ENCODE measurements around the gene DCDC1. TPM values are rescaled to one million over a fixed set of nuclear protein-coding genes. Genes with fewer than 3 reads are reported as not detected.
A peak's percentile ranks its signal among the peaks of the same experiment; 100 is the strongest.

The DCDC1 gene
- total and polyA plus RNA-seq, 4 experiments from 2014 or later, result 0.14 to 0.29 (median 0.17) TPM; not detected in 1

- Histone ChIP-seq H3K27me3 (ENCODE audit: insufficient read depth, low read length) (no peaks in the 10 kb centered on the region), H3K27ac (ENCODE audit: low read depth, low read length) (no peak overlapping the region), H3K36me3 (ENCODE audit: insufficient read depth, low read length) (no peaks in the 10 kb centered on the region), H3K4me3 (ENCODE audit: low read length in 2 of 2) (no peak overlapping the region), H3K9me3 (ENCODE audit: control insufficient read depth in 1 of 2, low read length in 2 of 2) (no peaks in the 10 kb centered on the region), H3K4me1 (ENCODE audit: insufficient read depth, low read length) (no peaks in the 10 kb centered on the region)
- Mint-ChIP-seq H3K36me3 (no peaks in the 10 kb centered on the region), H3K27me3 (no peaks in the 10 kb centered on the region), H3K4me3 (no peak overlapping the region), H3K4me1 (no peaks in the 10 kb centered on the region), H3K9me3 (peaks cover 4 to 27% (median 9%) of the 10 kb centered on the region in 8 donors), H3K27ac (no peak overlapping the region)
- CTCF ChIA-PET (ENCODE audit: partially characterized antibody), result no interaction called here
- intact Hi-C loops (cut with micrococcal nuclease), result no loop called here
- DNase-seq, result no peak
- POLR2A ChIA-PET (ENCODE audit: partially characterized antibody), result no interaction called here
These were observed 431.4 kb downstream of the DCDC1 start for GRCh38 chr11:30938171-30938570.

DNA sequence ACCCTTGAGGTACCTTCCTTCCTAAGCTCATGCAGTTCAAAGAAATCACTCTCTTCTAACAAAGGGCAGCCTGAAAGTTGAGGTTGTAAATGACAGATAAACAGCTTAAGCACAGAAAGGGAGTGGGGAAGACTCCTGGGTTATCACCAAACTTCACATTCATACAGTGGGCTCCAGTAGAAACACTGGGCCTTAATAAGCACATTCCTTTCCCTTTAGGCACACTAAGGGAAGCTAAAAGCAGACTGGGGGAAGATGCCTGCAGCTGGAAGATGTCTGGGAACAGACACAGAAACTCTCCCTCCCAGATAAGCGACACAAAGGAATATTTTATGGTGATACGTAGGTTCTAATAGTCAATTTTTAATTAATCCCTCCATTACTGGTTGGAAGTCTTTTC is 433.0 kb downstream of the DCDC1 start:
- H3K9me3 ChIP-seq (ENCODE audit: control insufficient read depth in 1 of 2, low read length in 2 of 2), result no peaks in the 10 kb centered on the region
- H3K27me3 ChIP-seq (ENCODE audit: insufficient read depth, low read length), result no peaks in the 10 kb centered on the region
- H3K36me3 ChIP-seq (ENCODE audit: insufficient read depth, low read length), result no peaks in the 10 kb centered on the region
- no peak overlapping the region for H3K4me3 ChIP-seq (ENCODE audit: low read length in 2 of 2)
- Mint-ChIP-seq H3K27me3 (no peaks in the 10 kb centered on the region), H3K27ac (no peak overlapping the region), H3K4me3 (no peak overlapping the region), H3K4me1 (no peaks in the 10 kb centered on the region), H3K36me3 (no peaks in the 10 kb centered on the region), H3K9me3 (peaks cover 4 to 19% (median 8%) of the 10 kb centered on the region in 8 donors)
- intact Hi-C loops (cut with micrococcal nuclease), result no loop called here
- no peak for DNase-seq
- no peak overlapping the region for H3K27ac ChIP-seq (ENCODE audit: low read depth, low read length)
- ChIA-PET POLR2A (ENCODE audit: partially characterized antibody) (no interaction called here), CTCF (ENCODE audit: partially characterized antibody) (no interaction called here)
- H3K4me1 ChIP-seq (ENCODE audit: insufficient read depth, low read length), result no peaks in the 10 kb centered on the region

DNA sequence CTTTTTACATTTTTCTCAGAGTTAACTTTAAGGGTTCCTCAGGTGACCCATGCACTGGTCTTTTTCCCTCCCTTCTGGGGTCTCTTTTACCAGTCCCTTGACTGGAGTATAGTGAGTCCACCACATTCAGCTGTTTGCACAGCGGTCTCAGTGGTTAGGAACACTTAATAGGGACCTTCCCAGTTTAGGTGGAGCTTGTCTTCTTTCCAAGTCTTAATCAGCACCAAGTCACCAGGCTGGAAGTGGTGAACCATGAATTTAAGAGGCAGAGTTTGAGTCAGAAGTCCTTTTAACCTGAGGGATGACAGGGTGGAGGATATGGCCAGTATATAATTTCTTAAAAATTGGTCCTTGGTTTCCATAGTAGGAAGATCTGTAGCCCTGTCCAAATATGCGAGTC is 433.7 kb downstream of the DCDC1 start:
- no peaks in the 10 kb centered on the region for H3K4me1 Mint-ChIP-seq
- intact Hi-C loops (cut with micrococcal nuclease), result no loop called here
- H3K4me3 Mint-ChIP-seq, result no peak overlapping the region
- H3K4me1 ChIP-seq (ENCODE audit: insufficient read depth, low read length), result no peaks in the 10 kb centered on the region
- H3K9me3 Mint-ChIP-seq, result peaks cover 0 to 14% (median 5%) of the 10 kb centered on the region in 8 donors
- no peaks in the 10 kb centered on the region for H3K27me3 ChIP-seq (ENCODE audit: insufficient read depth, low read length)
- H3K4me3 ChIP-seq (ENCODE audit: low read length in 2 of 2), result no peak overlapping the region
- CTCF ChIA-PET (ENCODE audit: partially characterized antibody), result no interaction called here
- H3K27me3 Mint-ChIP-seq, result no peaks in the 10 kb centered on the region
- no peak overlapping the region for H3K27ac Mint-ChIP-seq
- POLR2A ChIA-PET (ENCODE audit: partially characterized antibody), result no interaction called here
- H3K36me3 ChIP-seq (ENCODE audit: insufficient read depth, low read length), result no peaks in the 10 kb centered on the region
- H3K27ac ChIP-seq (ENCODE audit: low read depth, low read length), result no peak overlapping the region
- no peaks in the 10 kb centered on the region for H3K9me3 ChIP-seq (ENCODE audit: control insufficient read depth in 1 of 2, low read length in 2 of 2)
- no peaks in the 10 kb centered on the region for H3K36me3 Mint-ChIP-seq
- no peak for DNase-seq

DNA sequence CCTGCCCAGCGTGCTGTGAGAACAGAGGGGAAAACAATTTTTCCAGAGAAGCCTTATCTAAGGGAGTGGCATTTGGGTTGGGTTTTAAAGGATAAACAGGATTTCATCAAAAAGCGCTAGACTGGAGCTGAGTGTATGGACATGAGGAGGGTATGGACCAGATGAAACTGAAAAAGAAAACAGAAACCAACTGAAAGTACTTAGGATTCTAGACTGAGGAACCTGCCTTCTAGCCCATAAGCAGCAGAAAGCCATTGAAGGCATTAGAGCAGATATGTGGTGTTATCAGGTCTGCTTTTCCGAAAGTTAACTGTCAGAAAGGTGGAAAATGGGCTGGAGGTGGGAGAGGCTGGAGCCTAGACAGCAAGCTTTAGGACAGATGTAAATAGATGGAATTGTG is 443.4 kb downstream of the DCDC1 start:
- Mint-ChIP-seq H3K9me3 (peaks cover 0 to 3% (median 2%) of the 10 kb centered on the region in 8 donors), H3K4me3 (no peak overlapping the region), H3K27ac (no peak overlapping the region), H3K4me1 (no peaks in the 10 kb centered on the region), H3K36me3 (no peaks in the 10 kb centered on the region), H3K27me3 (peaks cover 1% of the 10 kb centered on the region in 2 donors)
- ChIA-PET CTCF (ENCODE audit: partially characterized antibody) (no interaction called here), POLR2A (ENCODE audit: partially characterized antibody) (no interaction called here)
- DNase-seq, result no peak
- Histone ChIP-seq H3K27me3 (ENCODE audit: insufficient read depth, low read length) (no peaks in the 10 kb centered on the region), H3K4me1 (ENCODE audit: insufficient read depth, low read length) (no peaks in the 10 kb centered on the region), H3K36me3 (ENCODE audit: insufficient read depth, low read length) (no peaks in the 10 kb centered on the region), H3K9me3 (ENCODE audit: control insufficient read depth in 1 of 2, low read length in 2 of 2) (no peaks in the 10 kb centered on the region), H3K27ac (ENCODE audit: low read depth, low read length) (no peak overlapping the region), H3K4me3 (ENCODE audit: low read length in 2 of 2) (no peak overlapping the region)
- intact Hi-C loops (cut with micrococcal nuclease), result no loop called here

GRCh38 chr11:30921811-30922210 is 447.7 kb downstream of the DCDC1 start:
- DNase-seq, result no peak
- Mint-ChIP-seq H3K27me3 (peaks cover 1 to 5% of the 10 kb centered on the region in 2 donors), H3K4me1 (no peaks in the 10 kb centered on the region), H3K36me3 (no peaks in the 10 kb centered on the region), H3K9me3 (no peaks in the 10 kb centered on the region), H3K27ac (no peak overlapping the region), H3K4me3 (no peak overlapping the region)
- H3K4me3 ChIP-seq (ENCODE audit: low read length in 2 of 2), result no peak overlapping the region
- H3K27me3 ChIP-seq (ENCODE audit: insufficient read depth, low read length), result no peaks in the 10 kb centered on the region
- H3K9me3 ChIP-seq (ENCODE audit: control insufficient read depth in 1 of 2, low read length in 2 of 2), result no peaks in the 10 kb centered on the region
- H3K4me1 ChIP-seq (ENCODE audit: insufficient read depth, low read length), result no peaks in the 10 kb centered on the region
- H3K27ac ChIP-seq (ENCODE audit: low read depth, low read length), result no peak overlapping the region
- intact Hi-C loops (cut with micrococcal nuclease), result no loop called here
- ChIA-PET POLR2A (ENCODE audit: partially characterized antibody) (no interaction called here), CTCF (ENCODE audit: partially characterized antibody) (no interaction called here)
- no peaks in the 10 kb centered on the region for H3K36me3 ChIP-seq (ENCODE audit: insufficient read depth, low read length)

DNA sequence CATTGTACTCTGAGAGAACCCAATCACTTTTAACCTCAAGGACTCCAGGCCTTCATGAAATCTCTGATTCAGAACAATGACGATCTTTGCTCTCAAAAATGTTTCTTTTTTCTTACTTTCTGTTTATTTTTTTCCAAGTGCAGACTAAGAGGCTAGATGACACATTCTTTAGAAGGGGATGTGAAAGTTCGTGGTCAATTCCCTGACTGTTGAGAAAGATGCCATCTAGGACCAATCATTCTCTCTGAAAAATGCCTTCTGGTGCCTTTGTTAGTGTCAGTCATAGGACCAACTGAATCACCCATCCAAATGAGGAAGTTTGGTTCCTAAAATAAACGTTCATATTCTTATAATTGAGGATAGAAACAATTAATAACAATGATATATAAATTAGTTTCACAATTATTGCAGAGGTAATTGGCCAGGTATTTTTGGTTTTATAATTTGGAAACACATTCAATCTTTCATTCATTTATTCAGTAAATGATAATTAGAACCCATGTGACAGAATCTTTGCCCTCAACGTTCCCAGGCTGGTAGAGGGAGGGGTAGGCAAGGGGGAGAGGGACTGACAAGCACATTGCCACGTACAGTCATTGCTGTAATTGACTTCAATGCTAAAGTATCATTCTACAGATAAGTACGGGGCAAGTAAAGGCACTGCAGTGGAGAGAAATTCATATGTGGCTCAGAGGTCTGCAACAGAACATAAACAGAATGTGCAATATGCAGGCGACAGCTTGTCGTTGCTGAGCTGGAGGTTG is 450.0 kb downstream of the DCDC1 start:
- Histone ChIP-seq H3K4me3 (ENCODE audit: low read length in 2 of 2) (no peak overlapping the region), H3K27me3 (ENCODE audit: insufficient read depth, low read length) (no peaks in the 10 kb centered on the region), H3K4me1 (ENCODE audit: insufficient read depth, low read length) (no peaks in the 10 kb centered on the region), H3K9me3 (ENCODE audit: control insufficient read depth in 1 of 2, low read length in 2 of 2) (no peaks in the 10 kb centered on the region), H3K27ac (ENCODE audit: low read depth, low read length) (no peak overlapping the region), H3K36me3 (ENCODE audit: insufficient read depth, low read length) (no peaks in the 10 kb centered on the region)
- intact Hi-C loops (cut with micrococcal nuclease), result no loop called here
- Mint-ChIP-seq H3K4me1 (no peaks in the 10 kb centered on the region), H3K27ac (no peak overlapping the region), H3K36me3 (no peaks in the 10 kb centered on the region), H3K4me3 (no peak overlapping the region), H3K9me3 (no peaks in the 10 kb centered on the region), H3K27me3 (peaks cover 1 to 5% of the 10 kb centered on the region in 2 donors)
- no peak for DNase-seq
- CTCF ChIA-PET (ENCODE audit: partially characterized antibody), result no interaction called here
- POLR2A ChIA-PET (ENCODE audit: partially characterized antibody), result no interaction called here

GRCh38 chr11:30917859-30918478 is 451.6 kb downstream of the DCDC1 start:
- Histone ChIP-seq H3K36me3 (ENCODE audit: insufficient read depth, low read length) (no peaks in the 10 kb centered on the region), H3K4me1 (ENCODE audit: insufficient read depth, low read length) (no peaks in the 10 kb centered on the region), H3K9me3 (ENCODE audit: control insufficient read depth in 1 of 2, low read length in 2 of 2) (no peaks in the 10 kb centered on the region), H3K4me3 (ENCODE audit: low read length in 2 of 2) (no peak overlapping the region), H3K27me3 (ENCODE audit: insufficient read depth, low read length) (no peaks in the 10 kb centered on the region), H3K27ac (ENCODE audit: low read depth, low read length) (no peak overlapping the region)
- ChIA-PET CTCF (ENCODE audit: partially characterized antibody) (interaction anchor here (0.9 kb wide), 1 partner anchor 15 kb away, joined by 3 read pairs; no protein-coding TSS in a partner anchor), POLR2A (ENCODE audit: partially characterized antibody) (no interaction called here)
- DNase-seq, result peak in 2 of 5 donors; percentile 0 to 5
- intact Hi-C loops (cut with micrococcal nuclease), result no loop called here
- Mint-ChIP-seq H3K9me3 (no peaks in the 10 kb centered on the region), H3K4me1 (no peaks in the 10 kb centered on the region), H3K27ac (no peak overlapping the region), H3K4me3 (no peak overlapping the region), H3K27me3 (peaks cover 0 to 5% of the 10 kb centered on the region in 2 donors), H3K36me3 (no peaks in the 10 kb centered on the region)
